Right lobe of liver (tissue), 6 donors: Measurements from ENCODE around the gene PLXND1. TPM values are rescaled to one million over a fixed set of nuclear protein-coding genes. Genes with fewer than 3 reads are reported as not detected.

Source experiments
- ATAC-seq, 4 donors: fragments of 200-7000 bp; cut with Tn5 transposase; one replicate each; pipeline ENCODE4 v1.9.1; 2020; ENCODE audit warnings: mild to moderate bottlenecking in 4 of 4, moderate library complexity in 4 of 4
- DNase-seq, 3 donors: peaks; one replicate each; pipeline ENCODE4 v3.0.0-alpha.2; 2020
- H3K27ac ChIP-seq, 3 donors: fragments of 200-600 bp; one replicate each; pipeline ENCODE4 v1.8.0; 2022
- H3K27me3 ChIP-seq, 2 donors: fragments of 200-600 bp; one replicate each; pipeline ENCODE4 v1.8.0; 2022
- H3K36me3 ChIP-seq, 4 donors: fragments of 200-600 bp; sonication (generic) in 1 of 4; one replicate each; pipeline versions ENCODE4 v1.5.1 to v1.8.0; 2017 to 2022; ENCODE audit warnings: control low read depth in 1 of 4
- H3K4me1 ChIP-seq, 4 donors: fragments of 200-600 bp; sonication (generic) in 1 of 4; one replicate each; pipeline versions ENCODE4 v1.5.1 to v1.8.0; 2017 to 2022; ENCODE audit warnings: control low read depth in 1 of 4
- H3K4me3 ChIP-seq, 3 donors: fragments of 200-600 bp; one replicate each; pipeline ENCODE4 v1.8.0; 2022
- H3K9me3 ChIP-seq, 4 donors: fragments of 200-600 bp; sonication (generic) in 1 of 4; one replicate each; pipeline versions ENCODE4 v1.5.1 to v1.8.0; 2017 to 2022; ENCODE audit warnings: control low read depth in 1 of 4
- POLR2A ChIP-seq: fragments of 450-650 bp; IDR thresholded peaks from one replicate; pipeline ENCODE4 v1.6.1; 2017; ENCODE audit warnings: antibody characterized with exemption, mild to moderate bottlenecking
- WGBS: methylation state at CpG from one replicate; pipeline ENCODE4 v1.1.6; 2018; ENCODE audit warnings: low coverage, low lambda C conversion rate; ENCODE audit not compliant: insufficient coverage; ENCODE audit errors: missing lambda C conversion rate; 5-methylcytosine and 5-hydroxymethylcytosine counted together
- intact Hi-C, 2 donors: fragments of 100-400 bp; cut with DNase I; formaldehyde crosslinking; loops; one replicate each; pipeline versions ENCODE4 v1.11.2 to v1.14.1; 2022
- total RNA-seq, 6 experiments: library from RNA; depleted of rRNA in 2 of 6; stranded (reverse); fragments of >200 nt in 2 of 6; fragmentation: NEBNext Ultra II Directional in 3 of 6; extraction: Animal tissue kit (Norgen Biotek cat#: 25700) in 3 of 6; gene quantifications; one replicate each; pipeline versions ENCODE4 v1.1.0 to v1.2.4, GENCODE V29; 2016 to 2023
- TF ChIP-seq, protein P1 (sequence below), 4 donors: fragments of 200-600 bp in 3 of 4; fragments of 450-650 bp in 1 of 4; IDR thresholded peaks; one replicate each; pipeline versions ENCODE4 v1.5.1 to v1.8.0; 2016 to 2022; ENCODE audit warnings: antibody characterized with exemption in 4 of 4, mild to moderate bottlenecking in 2 of 4
- donor health status: DM: no; HTN: yes; CAD: no.
- donor health status: DM: no; HTN: no; CAD: no.
- donor health status: DM: no; HTN: no; CAD: no.
- donor health status: DM: no; HTN: yes; CAD: no.
- donor health status: DM: no; HTN: yes; CAD: no.

The PLXND1 gene
- total RNA-seq, 6 experiments from 2014 or later: 27.0 to 48.8 (median 29.6) TPM

DNA sequence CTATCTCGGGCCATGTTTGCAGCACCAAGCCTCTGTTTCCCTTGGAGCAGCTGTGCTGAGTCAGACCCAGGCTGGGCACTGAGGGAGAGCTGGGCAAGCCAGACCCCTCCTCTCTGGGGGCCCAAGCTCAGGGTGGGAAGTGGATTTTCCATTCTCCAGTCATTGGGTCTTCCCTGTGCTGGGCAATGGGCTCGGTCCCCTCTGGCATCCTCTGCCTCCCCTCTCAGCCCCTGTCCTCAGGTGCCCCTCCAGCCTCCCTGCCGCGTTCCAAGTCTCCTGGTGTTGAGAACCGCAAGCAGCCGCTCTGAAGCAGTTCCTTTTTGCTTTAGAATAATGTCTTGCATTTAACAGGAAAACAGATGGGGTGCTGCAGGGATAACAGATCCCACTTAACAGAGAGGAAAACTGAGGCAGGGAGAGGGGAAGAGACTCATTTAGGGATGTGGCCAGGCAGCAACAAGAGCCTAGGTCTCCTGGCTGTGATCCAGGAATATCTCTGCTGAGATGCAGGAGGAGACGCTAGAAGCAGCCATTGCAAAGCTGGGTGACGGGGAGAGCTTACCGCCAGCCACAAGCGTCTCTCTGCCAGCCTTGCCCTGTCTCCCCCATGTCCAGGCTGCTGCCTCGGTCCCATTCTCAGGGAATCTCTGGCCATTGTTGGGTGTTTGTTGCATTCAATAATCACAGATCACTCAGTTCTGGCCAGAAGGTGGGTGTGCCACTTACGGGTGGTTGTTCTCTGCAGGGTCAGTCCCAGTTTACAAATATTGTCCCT, 76.9 kb downstream of the PLXND1 start:
- WGBS: 81% methylated on average over 8 of the region's 12 CpGs
- Histone ChIP-seq H3K36me3 (no peaks in the 10 kb centered on the region), H3K27ac (no peak overlapping the region), H3K4me1 (no peaks in the 10 kb centered on the region), H3K9me3 (no peaks in the 10 kb centered on the region), H3K27me3 (no peaks in the 10 kb centered on the region), H3K4me3 (no peak overlapping the region)
- ATAC-seq: no peak
- no peak for DNase-seq
- intact Hi-C loops: no loop called here
- TF ChIP-seq, protein P1, sequence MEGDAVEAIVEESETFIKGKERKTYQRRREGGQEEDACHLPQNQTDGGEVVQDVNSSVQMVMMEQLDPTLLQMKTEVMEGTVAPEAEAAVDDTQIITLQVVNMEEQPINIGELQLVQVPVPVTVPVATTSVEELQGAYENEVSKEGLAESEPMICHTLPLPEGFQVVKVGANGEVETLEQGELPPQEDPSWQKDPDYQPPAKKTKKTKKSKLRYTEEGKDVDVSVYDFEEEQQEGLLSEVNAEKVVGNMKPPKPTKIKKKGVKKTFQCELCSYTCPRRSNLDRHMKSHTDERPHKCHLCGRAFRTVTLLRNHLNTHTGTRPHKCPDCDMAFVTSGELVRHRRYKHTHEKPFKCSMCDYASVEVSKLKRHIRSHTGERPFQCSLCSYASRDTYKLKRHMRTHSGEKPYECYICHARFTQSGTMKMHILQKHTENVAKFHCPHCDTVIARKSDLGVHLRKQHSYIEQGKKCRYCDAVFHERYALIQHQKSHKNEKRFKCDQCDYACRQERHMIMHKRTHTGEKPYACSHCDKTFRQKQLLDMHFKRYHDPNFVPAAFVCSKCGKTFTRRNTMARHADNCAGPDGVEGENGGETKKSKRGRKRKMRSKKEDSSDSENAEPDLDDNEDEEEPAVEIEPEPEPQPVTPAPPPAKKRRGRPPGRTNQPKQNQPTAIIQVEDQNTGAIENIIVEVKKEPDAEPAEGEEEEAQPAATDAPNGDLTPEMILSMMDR (IDR thresholded peaks at IDR 0.05): no peak
- TF ChIP-seq POLR2A: no peak

DNA sequence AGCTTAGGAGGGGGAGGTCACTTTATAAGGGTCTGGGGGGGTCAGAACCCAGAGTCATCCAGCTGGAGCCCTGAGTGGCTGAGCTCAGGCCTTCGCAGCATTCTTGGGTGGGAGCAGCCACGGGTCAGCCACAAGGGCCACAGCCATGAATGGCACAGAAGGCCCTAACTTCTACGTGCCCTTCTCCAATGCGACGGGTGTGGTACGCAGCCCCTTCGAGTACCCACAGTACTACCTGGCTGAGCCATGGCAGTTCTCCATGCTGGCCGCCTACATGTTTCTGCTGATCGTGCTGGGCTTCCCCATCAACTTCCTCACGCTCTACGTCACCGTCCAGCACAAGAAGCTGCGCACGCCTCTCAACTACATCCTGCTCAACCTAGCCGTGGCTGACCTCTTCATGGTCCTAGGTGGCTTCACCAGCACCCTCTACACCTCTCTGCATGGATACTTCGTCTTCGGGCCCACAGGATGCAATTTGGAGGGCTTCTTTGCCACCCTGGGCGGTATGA, 77.8 kb downstream of the PLXND1 start, which contains the start of gene RHO:
Gene RHO (plus strand): TSS at position 51 of the 512 bp plus-strand sequence. CDS start 95 bp downstream, at position 146.
- intact Hi-C loops: no loop called here
- Histone ChIP-seq H3K27ac (no peak within 1 kb of the TSS), H3K36me3 (no peaks in the 10 kb centered on the region), H3K4me1 (no peaks in the 10 kb centered on the region), H3K4me3 (no peak within 1 kb of the TSS), H3K27me3 (no peaks in the 10 kb centered on the region), H3K9me3 (no peaks in the 10 kb centered on the region)
- no peak for TF ChIP-seq POLR2A
- TF ChIP-seq, protein P1 (IDR thresholded peaks at IDR 0.05): no peak
- WGBS: 89% methylated on average over 7 of the region's 18 CpGs
- DNase-seq (no peak), ATAC-seq (no peak)

DNA sequence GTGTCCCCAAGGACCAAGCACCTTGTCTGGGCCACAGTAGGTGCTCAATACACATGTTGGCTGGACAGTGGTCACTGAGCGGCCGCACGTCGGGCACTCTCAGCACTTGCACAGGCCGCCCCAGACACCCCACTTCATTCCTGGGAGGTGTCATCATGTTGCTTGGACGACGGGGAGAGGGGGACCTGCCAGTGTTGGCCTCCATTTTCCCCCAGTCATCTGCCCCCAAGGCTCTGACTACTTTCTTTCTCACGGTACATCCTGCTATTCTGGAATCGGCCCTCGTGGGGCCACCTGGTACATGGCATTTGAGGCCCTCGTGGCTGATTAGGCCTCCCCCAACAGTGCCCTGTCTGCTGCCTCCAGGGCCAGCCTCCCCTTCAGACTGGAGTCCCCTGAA, 79.2 kb downstream of the PLXND1 start:
- no peak for DNase-seq
- Histone ChIP-seq H3K4me1 (no peaks in the 10 kb centered on the region), H3K36me3 (no peaks in the 10 kb centered on the region), H3K9me3 (no peaks in the 10 kb centered on the region), H3K27me3 (no peaks in the 10 kb centered on the region), H3K4me3 (no peak overlapping the region), H3K27ac (no peak overlapping the region)
- 95% methylated on average over 4 of the region's 11 CpGs for WGBS
- no peak for TF ChIP-seq POLR2A
- TF ChIP-seq, protein P1 (IDR thresholded peaks at IDR 0.05): no peak
- intact Hi-C loops: no loop called here
- ATAC-seq: no peak

DNA sequence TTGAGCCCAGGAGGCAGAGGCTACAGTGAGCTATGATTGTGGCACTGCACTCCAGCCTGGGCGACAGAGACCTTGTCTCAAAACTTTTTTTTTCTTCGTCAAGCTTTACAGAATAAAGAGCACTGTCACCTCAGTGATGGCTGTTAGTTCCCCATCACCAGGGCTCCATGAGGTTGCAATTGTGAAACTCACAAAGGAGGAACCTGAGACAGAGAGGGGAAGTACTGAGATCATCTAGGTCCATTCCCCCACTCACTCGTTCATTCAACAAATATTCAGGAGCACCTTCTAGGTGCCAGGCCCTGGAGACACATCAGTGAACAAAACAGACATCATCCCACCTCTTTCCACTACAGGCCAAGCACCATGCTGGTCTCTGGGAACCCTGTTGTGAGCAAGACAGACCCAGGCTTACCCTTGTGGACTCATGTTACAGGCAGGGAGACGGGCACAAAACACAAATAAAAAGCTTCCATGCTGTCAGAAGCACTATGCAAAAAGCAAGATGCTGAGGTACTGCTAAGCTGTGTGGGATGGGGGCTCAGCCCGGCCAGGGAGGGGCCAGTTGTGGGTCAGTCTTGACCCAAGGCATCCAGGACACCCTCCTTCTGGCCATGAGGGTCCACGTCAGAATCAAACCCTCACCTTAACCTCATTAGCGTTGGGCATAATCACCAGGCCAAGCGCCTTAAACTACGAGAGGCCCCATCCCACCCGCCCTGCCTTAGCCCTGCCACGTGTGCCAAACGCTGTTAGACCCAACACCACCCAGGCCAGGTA, 80.2 kb downstream of the PLXND1 start:
- Histone ChIP-seq H3K27me3 (no peaks in the 10 kb centered on the region), H3K36me3 (no peaks in the 10 kb centered on the region), H3K9me3 (no peaks in the 10 kb centered on the region), H3K27ac (no peak overlapping the region), H3K4me3 (no peak overlapping the region), H3K4me1 (no peaks in the 10 kb centered on the region)
- TF ChIP-seq POLR2A: no peak
- TF ChIP-seq, protein P1 (IDR thresholded peaks at IDR 0.05): no peak
- no peak for DNase-seq
- intact Hi-C loops: no loop called here
- 65% methylated on average over 8 of the region's 12 CpGs for WGBS
- peak in 3 of 4 donors; percentile 37 to 69 (median 60) for ATAC-seq
